Measurements from ENCODE around the gene GPR137.
A peak's percentile ranks its signal among the peaks of the same experiment; 100 is the strongest.

GPR137 gene

DNA sequence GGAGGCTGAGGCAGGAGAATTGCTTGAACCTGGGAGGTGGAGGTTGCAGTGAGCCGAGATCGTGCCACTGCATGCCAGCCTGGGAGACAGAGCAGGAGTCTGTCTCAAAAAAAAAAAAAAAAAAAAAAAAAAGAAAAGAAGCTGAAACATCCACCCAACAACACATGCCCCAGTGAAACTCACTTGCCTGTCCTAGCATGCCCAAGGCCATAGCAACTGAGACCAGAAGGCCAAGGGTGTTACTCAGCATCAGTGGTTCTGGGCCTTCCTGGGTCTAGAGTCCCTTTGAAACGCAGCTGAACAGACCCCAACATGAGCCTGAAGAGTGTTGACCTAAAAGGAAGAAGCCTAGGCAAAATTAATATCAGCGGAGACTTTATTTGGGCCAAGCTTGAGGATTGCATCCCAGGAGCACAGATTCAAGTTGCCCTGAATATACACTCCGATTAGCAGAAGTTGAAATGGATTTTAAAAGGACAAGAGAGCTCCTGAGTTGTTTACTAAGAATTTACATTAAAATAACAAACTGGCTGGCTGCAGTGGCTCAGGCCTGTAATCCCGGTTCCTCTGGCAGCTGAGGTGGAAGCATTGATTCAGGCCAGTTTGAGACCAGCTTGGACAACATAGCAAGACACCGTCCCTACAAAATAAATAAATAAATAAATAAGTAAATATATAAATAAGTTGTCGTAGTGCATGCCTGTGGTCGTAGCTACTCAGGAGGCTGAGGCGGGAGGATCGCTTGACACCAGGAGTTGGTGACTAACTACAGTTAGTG is 39.2 kb downstream of the GPR137 start:
- Histone ChIP-seq H3K4me1 (ENCODE audit: control insufficient read depth in 1 of 2, insufficient read depth in 1 of 2, low read depth in 1 of 2, low read length in 1 of 2) (peaks cover under 1 to 2% of the 10 kb centered on the region in 2 experiments), H3K36me3 (peaks cover 33% of the 10 kb centered on the region), H3K27ac (no peak overlapping the region), H3K27me3 (no peaks in the 10 kb centered on the region), H3K4me3 (ENCODE audit: low read depth in 1 of 2, low read length in 1 of 2) (no peak overlapping the region), H3K9me3 (no peaks in the 10 kb centered on the region)
- no peak for TF ChIP-seq CTCF (IDR thresholded peaks at IDR 0.05)

- H3K9me3 ChIP-seq: no peaks in the 10 kb centered on the region
These were observed 41.7 kb downstream of the GPR137 start for GRCh38 chr11:64327375-64327774.

DNA sequence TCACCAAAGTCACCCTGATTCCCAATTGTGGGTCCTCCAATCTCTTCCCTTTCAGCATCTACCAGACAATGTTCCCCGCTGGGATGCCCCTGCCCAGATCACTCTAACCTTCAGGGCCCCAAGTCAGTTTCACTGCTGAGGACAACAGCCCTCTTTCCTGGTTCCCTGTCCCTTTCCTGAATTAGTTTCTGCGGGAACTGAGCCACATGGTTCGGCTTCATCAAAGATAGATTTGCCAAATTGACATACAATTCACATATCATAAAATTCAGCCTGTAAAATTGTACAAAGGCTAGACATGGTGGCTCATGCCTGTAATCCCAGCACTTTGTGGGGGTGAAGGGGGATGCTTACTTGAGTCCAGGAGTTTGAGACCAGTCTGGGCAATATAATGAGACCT is 42.3 kb downstream of the GPR137 start:
- no peak overlapping the region for H3K27ac ChIP-seq
- H3K4me1 ChIP-seq (ENCODE audit: control insufficient read depth in 1 of 2, insufficient read depth in 1 of 2, low read depth in 1 of 2, low read length in 1 of 2): peaks cover 22% of the 10 kb centered on the region in 2 experiments
- no peaks in the 10 kb centered on the region for H3K27me3 ChIP-seq
- TF ChIP-seq CTCF (IDR thresholded peaks at IDR 0.05): no peak
- no peaks in the 10 kb centered on the region for H3K9me3 ChIP-seq
- no peak overlapping the region for H3K4me3 ChIP-seq (ENCODE audit: low read depth in 1 of 2, low read length in 1 of 2)
- H3K36me3 ChIP-seq: peaks cover 7% of the 10 kb centered on the region

More at GRCh38 chr11:64327375-64327774, 41.7 kb downstream of the GPR137 start:
- Histone ChIP-seq H3K4me3 (ENCODE audit: low read depth in 1 of 2, low read length in 1 of 2) (no peak overlapping the region), H3K27ac (no peak overlapping the region), H3K27me3 (no peaks in the 10 kb centered on the region), H3K4me1 (ENCODE audit: control insufficient read depth in 1 of 2, insufficient read depth in 1 of 2, low read depth in 1 of 2, low read length in 1 of 2) (peaks cover 16% of the 10 kb centered on the region in 2 experiments), H3K36me3 (peaks cover 13% of the 10 kb centered on the region)
- no peak for TF ChIP-seq CTCF (IDR thresholded peaks at IDR 0.05)

DNA sequence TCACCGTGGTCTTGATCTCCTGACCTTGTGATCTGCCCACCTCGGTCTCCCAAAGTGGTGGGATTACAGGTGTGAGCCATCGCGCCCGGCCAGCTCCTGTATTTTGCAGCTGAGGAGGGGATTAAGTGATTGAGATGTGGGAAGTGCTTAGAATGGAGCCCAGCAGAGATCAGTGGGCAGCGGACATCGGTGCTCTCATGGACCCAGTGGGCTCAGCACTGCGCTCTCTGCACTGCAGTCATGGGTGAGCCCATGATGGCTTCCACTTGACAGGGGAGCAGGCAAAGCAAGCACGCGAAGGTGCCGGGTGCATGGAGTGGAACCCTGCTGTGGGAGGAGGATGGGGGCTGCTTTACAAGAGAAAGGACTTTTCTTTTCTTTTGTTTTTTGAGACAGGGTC is 45.2 kb downstream of the GPR137 start:
- H3K27ac ChIP-seq: peak overlapping the region; percentile 92
- no peaks in the 10 kb centered on the region for H3K9me3 ChIP-seq
- no peaks in the 10 kb centered on the region for H3K36me3 ChIP-seq
- TF ChIP-seq CTCF (IDR thresholded peaks at IDR 0.05): no peak
- H3K27me3 ChIP-seq: no peaks in the 10 kb centered on the region
- peaks cover 44 to 47% of the 10 kb centered on the region in 2 experiments for H3K4me1 ChIP-seq (ENCODE audit: control insufficient read depth in 1 of 2, insufficient read depth in 1 of 2, low read depth in 1 of 2, low read length in 1 of 2)
- H3K4me3 ChIP-seq (ENCODE audit: low read depth in 1 of 2, low read length in 1 of 2): peak overlapping the region in 1 of 2 experiments; percentile 61

- Histone ChIP-seq H3K27ac (peak overlapping the region; percentile 92), H3K4me1 (ENCODE audit: control insufficient read depth in 1 of 2, insufficient read depth in 1 of 2, low read depth in 1 of 2, low read length in 1 of 2) (peaks cover 44 to 47% of the 10 kb centered on the region in 2 experiments), H3K4me3 (ENCODE audit: low read depth in 1 of 2, low read length in 1 of 2) (peak overlapping the region; percentile 32 to 61), H3K36me3 (no peaks in the 10 kb centered on the region), H3K27me3 (no peaks in the 10 kb centered on the region), H3K9me3 (no peaks in the 10 kb centered on the region)
- TF ChIP-seq CTCF (IDR thresholded peaks at IDR 0.05): peak; percentile 65
These were observed 46.1 kb downstream of the GPR137 start for GRCh38 chr11:64331569-64332371.
